Measurements from ENCODE around the gene TRAK1.

DNA sequence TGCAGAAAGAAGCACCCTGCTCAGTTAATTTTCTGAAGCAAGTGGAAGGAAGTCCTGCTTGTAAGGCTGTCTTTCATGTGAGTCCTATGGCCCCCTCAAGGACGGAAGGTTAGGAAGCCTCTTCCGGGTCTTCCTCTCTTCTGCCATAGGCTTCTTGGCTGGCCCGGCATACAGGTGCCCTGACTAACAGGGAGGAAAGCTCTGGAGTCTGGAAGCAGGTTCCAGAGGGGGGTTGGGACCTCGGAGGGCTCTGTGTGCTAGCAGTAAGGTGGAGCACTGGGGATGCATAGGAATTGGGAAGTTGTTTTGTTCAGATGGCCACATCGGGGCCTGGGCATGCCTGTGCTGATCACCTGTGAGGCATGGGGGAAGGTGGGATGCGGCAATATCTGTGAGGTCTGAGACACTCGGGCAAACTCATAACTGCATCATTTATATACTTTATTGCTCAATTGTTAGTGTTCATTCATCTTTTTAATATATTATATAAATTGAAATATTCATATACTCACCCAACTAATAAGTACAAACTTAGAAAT, 49.6 kb downstream of the TRAK1 start:
- TF ChIP-seq, protein P1, sequence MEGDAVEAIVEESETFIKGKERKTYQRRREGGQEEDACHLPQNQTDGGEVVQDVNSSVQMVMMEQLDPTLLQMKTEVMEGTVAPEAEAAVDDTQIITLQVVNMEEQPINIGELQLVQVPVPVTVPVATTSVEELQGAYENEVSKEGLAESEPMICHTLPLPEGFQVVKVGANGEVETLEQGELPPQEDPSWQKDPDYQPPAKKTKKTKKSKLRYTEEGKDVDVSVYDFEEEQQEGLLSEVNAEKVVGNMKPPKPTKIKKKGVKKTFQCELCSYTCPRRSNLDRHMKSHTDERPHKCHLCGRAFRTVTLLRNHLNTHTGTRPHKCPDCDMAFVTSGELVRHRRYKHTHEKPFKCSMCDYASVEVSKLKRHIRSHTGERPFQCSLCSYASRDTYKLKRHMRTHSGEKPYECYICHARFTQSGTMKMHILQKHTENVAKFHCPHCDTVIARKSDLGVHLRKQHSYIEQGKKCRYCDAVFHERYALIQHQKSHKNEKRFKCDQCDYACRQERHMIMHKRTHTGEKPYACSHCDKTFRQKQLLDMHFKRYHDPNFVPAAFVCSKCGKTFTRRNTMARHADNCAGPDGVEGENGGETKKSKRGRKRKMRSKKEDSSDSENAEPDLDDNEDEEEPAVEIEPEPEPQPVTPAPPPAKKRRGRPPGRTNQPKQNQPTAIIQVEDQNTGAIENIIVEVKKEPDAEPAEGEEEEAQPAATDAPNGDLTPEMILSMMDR (IDR thresholded peaks at IDR 0.05; ENCODE audit: poor library complexity) = no peak
- TF ChIP-seq EZH2phosphoT487 (IDR thresholded peaks at IDR 0.05; ENCODE audit: low read depth, severe bottlenecking, unreplicated experiment) = no peak
